K562 (cell line): ENCODE measurements around the gene JMJD1C. TPM values are rescaled to one million over a fixed set of nuclear protein-coding genes. Genes with fewer than 3 reads are reported as not detected.

Source experiments
- CAMTA2 ChIP-seq: fragments of 250-450 bp; sonication (Bioruptor Pico); conservative IDR thresholded peaks from 2 replicates; pipeline ENCODE4 v1.5.1; 2022
- JUND ChIP-seq, 2 experiments: IDR thresholded peaks; 2 replicates in 1 of 2; 3 replicates in 1 of 2; pipeline ENCODE4 v1.6.1; 2011; ENCODE audit warnings: borderline replicate concordance in 2 of 2, low read depth in 2 of 2, low read length in 2 of 2, improper control_type of control experiment in 1 of 2, missing biosample characterization in 1 of 2, missing genetic modification characterization in 1 of 2, missing genetic modification reagents in 1 of 2
- NR1H2 ChIP-seq: sonication (generic); formaldehyde crosslinking; IDR thresholded peaks from 2 replicates; pipeline ENCODE4 v1.4.0; 2020; ENCODE audit warnings: mild to moderate bottlenecking, missing genetic modification reagents
- NUFIP1 ChIP-seq: fragments of 450-650 bp; IDR thresholded peaks from 2 replicates; pipeline ENCODE4 v1.6.1; 2018; ENCODE audit not compliant: partially characterized antibody
- POLR2B ChIP-seq: fragments of 450-650 bp; IDR thresholded peaks from 2 replicates; pipeline ENCODE4 v1.6.1; 2018; ENCODE audit warnings: low read depth; ENCODE audit not compliant: partially characterized antibody
- POU5F1 ChIP-seq: fragments of 150-350 bp; IDR thresholded peaks from 2 replicates; pipeline ENCODE4 v1.6.1; 2014; ENCODE audit warnings: borderline replicate concordance, low read length, low read depth, mild to moderate bottlenecking; ENCODE audit not compliant: partially characterized antibody
- RBM15 ChIP-seq: fragments of 200-400 bp; formaldehyde crosslinking; IDR thresholded peaks from 2 replicates; pipeline ENCODE4 v1.6.1; 2018; ENCODE audit warnings: mild to moderate bottlenecking, low read length, moderate library complexity; ENCODE audit not compliant: insufficient read depth
- SNRNP70 ChIP-seq: fragments of 200-400 bp; formaldehyde crosslinking; optimal IDR thresholded peaks from 2 replicates; pipeline ENCODE3; 2017; ENCODE audit warnings: low read depth, low read length
- ZC3H8 ChIP-seq: fragments of 450-650 bp; IDR thresholded peaks from 2 replicates; pipeline ENCODE4 v1.6.1; 2017
- ZNF584 ChIP-seq: fragments of 200-800 bp; sonication (Bioruptor generic); IDR thresholded peaks from 2 replicates; pipeline ENCODE4 v1.6.1; 2016; ENCODE audit warnings: low read depth, mild to moderate bottlenecking, missing genetic modification characterization, missing compliant biosample characterization
- polyA plus RNA-seq, 8 experiments: library from polyadenylated mRNA; depleted of rRNA in 4 of 8; stranded (reverse) in 5 of 8; unstranded in 3 of 8; fragments of >200 nt; fragmentation: Nextera tagmentation in 2 of 8; fragmentation: Illumina TruSeq in 1 of 8; extraction: Ambion mirVana in 2 of 8; extraction: Trizol in 1 of 8; gene quantifications; 2 replicates each; pipeline versions ENCODE4 v1.2.1 to v1.2.3, GENCODE V29; 2011 to 2014; ENCODE audit warnings: inconsistent platforms in 1 of 8, missing spikeins in 1 of 8
- total RNA-seq, 7 experiments: library from RNA; depleted of rRNA in 6 of 7; stranded (reverse); fragments of >200 nt in 6 of 7; fragmentation: Illumina TruSeq in 2 of 7; extraction: Trizol in 2 of 7; gene quantifications; 2 replicates each; pipeline versions ENCODE4 v1.2.1 to v1.2.3, GENCODE V29; 2011 to 2021; ENCODE audit warnings: low replicate concordance in 1 of 7
- TF ChIP-seq, protein P1 (sequence below), 2 experiments: fragments of 450-650 bp; conservative IDR thresholded peaks; 2 replicates each; pipeline ENCODE4 v1.6.1; 2017; ENCODE audit warnings: mild to moderate bottlenecking in 2 of 2, moderate library complexity in 2 of 2
- TF ChIP-seq, protein P2 (sequence below): fragments of 250-450 bp; sonication (Bioruptor Pico); IDR thresholded peaks from 2 replicates; pipeline ENCODE4 v1.5.0; 2020; ENCODE audit warnings: mild to moderate bottlenecking, borderline replicate concordance
- TF ChIP-seq, protein P3 (sequence below): fragments of 450-650 bp; IDR thresholded peaks from 2 replicates; pipeline ENCODE4 v1.6.1; 2016; ENCODE audit warnings: antibody characterized with exemption
- TF ChIP-seq, protein P4 (sequence below): fragments of 450-650 bp; IDR thresholded peaks from 2 replicates; pipeline ENCODE4 v1.6.1; 2017; ENCODE audit warnings: mild to moderate bottlenecking, moderate library complexity
- TF ChIP-seq, protein P5 (sequence below), 2 experiments: fragments of 450-650 bp; IDR thresholded peaks; 2 replicates each; pipeline ENCODE4 v1.6.1; 2018; ENCODE audit warnings: mild to moderate bottlenecking in 2 of 2, low read depth in 1 of 2; ENCODE audit not compliant: partially characterized antibody in 2 of 2

The JMJD1C gene
- total and polyA plus RNA-seq, 9 of the 15 experiments (the other 6 are each of a cell fraction or from before 2014, with no cell fraction given), result 25.3 to 68.0 (median 47.2) TPM

DNA sequence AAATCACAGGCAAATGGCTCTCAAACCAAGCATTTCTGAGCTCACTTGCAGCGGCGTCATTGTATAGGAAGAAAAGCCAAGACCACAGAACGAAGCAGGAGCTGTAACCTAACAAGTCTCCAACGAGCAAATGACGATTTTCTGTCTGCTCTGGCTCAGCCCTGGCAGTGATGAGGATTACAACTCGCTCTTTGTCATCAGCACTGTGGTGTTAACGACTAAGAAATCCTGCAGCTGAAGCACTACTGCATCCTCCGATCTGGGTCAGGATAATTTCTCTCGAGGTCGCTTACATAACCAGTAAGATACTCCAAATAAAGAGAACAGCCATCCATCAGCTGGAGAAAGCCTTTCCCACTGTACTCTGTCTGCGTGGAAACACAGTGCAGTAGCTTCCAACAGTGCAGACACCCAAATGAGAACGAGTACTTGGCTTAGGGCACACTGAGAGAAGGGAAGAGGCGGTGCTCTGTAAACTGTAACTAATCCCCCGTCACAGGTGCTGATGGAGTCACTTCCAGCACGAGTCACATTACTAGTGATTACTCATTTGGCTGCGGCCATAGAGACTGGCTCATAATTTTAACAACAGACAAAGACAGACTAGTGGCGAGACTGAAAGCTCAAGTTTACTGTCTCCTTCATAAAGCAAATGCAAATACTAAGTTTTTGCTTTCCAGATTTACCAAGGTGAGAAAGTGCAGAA, 196.8 kb downstream of the JMJD1C start (continued):
- TF ChIP-seq, protein P1, sequence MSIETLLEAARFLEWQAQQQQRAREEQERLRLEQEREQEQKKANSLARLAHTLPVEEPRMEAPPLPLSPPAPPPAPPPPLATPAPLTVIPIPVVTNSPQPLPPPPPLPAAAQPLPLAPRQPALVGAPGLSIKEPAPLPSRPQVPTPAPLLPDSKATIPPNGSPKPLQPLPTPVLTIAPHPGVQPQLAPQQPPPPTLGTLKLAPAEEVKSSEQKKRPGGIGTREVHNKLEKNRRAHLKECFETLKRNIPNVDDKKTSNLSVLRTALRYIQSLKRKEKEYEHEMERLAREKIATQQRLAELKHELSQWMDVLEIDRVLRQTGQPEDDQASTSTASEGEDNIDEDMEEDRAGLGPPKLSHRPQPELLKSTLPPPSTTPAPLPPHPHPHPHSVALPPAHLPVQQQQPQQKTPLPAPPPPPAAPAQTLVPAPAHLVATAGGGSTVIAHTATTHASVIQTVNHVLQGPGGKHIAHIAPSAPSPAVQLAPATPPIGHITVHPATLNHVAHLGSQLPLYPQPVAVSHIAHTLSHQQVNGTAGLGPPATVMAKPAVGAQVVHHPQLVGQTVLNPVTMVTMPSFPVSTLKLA (conservative IDR thresholded peaks at IDR 0.05), result peak; percentile 61 to 86; a peak in 3 of 4 replicates
- no peak for TF ChIP-seq SNRNP70
- TF ChIP-seq, protein P2, sequence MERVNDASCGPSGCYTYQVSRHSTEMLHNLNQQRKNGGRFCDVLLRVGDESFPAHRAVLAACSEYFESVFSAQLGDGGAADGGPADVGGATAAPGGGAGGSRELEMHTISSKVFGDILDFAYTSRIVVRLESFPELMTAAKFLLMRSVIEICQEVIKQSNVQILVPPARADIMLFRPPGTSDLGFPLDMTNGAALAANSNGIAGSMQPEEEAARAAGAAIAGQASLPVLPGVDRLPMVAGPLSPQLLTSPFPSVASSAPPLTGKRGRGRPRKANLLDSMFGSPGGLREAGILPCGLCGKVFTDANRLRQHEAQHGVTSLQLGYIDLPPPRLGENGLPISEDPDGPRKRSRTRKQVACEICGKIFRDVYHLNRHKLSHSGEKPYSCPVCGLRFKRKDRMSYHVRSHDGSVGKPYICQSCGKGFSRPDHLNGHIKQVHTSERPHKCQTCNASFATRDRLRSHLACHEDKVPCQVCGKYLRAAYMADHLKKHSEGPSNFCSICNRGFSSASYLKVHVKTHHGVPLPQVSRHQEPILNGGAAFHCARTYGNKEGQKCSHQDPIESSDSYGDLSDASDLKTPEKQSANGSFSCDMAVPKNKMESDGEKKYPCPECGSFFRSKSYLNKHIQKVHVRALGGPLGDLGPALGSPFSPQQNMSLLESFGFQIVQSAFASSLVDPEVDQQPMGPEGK (CRISPR knock-in tag), result no peak
- TF ChIP-seq, protein P3, sequence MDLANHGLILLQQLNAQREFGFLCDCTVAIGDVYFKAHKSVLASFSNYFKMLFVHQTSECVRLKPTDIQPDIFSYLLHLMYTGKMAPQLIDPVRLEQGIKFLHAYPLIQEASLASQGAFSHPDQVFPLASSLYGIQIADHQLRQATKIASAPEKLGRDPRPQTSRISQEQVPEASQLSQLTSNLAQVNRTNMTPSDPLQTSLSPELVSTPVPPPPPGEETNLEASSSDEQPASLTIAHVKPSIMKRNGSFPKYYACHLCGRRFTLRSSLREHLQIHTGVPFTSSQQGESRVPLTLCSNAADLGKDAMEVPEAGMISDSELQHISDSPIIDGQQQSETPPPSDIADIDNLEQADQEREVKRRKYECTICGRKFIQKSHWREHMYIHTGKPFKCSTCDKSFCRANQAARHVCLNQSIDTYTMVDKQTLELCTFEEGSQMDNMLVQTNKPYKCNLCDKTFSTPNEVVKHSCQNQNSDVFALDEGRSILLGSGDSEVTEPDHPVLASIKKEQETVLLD, result peak; percentile 84; the same call in 1 of the 2 replicates
- peak; percentile 78; the same call in 1 of the 2 replicates for TF ChIP-seq ZNF584 (CRISPR knock-in tag)
- TF ChIP-seq NR1H2, result peak; percentile 95; the same call in 1 of the 2 replicates
- TF ChIP-seq, protein P4, sequence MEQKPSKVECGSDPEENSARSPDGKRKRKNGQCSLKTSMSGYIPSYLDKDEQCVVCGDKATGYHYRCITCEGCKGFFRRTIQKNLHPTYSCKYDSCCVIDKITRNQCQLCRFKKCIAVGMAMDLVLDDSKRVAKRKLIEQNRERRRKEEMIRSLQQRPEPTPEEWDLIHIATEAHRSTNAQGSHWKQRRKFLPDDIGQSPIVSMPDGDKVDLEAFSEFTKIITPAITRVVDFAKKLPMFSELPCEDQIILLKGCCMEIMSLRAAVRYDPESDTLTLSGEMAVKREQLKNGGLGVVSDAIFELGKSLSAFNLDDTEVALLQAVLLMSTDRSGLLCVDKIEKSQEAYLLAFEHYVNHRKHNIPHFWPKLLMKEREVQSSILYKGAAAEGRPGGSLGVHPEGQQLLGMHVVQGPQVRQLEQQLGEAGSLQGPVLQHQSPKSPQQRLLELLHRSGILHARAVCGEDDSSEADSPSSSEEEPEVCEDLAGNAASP, result no peak
- no peak for TF ChIP-seq CAMTA2 (CRISPR knock-in tag)
- no peak for TF ChIP-seq RBM15
- peak; percentile 80; the same call in 1 of the 2 replicates for TF ChIP-seq ZC3H8
- no peak for TF ChIP-seq NUFIP1
- peak; percentile 95 for TF ChIP-seq JUND (IDR thresholded peaks at IDR 0.05; ENCODE audit: borderline replicate concordance, low read depth, low read length)
- peak; percentile 95; the same call in 2 of the 3 replicates for TF ChIP-seq JUND (tag; IDR thresholded peaks at IDR 0.05; ENCODE audit: borderline replicate concordance, low read depth, low read length)
- no peak for TF ChIP-seq POU5F1
- TF ChIP-seq POLR2B, result peak; percentile 98
- TF ChIP-seq, protein P5, sequence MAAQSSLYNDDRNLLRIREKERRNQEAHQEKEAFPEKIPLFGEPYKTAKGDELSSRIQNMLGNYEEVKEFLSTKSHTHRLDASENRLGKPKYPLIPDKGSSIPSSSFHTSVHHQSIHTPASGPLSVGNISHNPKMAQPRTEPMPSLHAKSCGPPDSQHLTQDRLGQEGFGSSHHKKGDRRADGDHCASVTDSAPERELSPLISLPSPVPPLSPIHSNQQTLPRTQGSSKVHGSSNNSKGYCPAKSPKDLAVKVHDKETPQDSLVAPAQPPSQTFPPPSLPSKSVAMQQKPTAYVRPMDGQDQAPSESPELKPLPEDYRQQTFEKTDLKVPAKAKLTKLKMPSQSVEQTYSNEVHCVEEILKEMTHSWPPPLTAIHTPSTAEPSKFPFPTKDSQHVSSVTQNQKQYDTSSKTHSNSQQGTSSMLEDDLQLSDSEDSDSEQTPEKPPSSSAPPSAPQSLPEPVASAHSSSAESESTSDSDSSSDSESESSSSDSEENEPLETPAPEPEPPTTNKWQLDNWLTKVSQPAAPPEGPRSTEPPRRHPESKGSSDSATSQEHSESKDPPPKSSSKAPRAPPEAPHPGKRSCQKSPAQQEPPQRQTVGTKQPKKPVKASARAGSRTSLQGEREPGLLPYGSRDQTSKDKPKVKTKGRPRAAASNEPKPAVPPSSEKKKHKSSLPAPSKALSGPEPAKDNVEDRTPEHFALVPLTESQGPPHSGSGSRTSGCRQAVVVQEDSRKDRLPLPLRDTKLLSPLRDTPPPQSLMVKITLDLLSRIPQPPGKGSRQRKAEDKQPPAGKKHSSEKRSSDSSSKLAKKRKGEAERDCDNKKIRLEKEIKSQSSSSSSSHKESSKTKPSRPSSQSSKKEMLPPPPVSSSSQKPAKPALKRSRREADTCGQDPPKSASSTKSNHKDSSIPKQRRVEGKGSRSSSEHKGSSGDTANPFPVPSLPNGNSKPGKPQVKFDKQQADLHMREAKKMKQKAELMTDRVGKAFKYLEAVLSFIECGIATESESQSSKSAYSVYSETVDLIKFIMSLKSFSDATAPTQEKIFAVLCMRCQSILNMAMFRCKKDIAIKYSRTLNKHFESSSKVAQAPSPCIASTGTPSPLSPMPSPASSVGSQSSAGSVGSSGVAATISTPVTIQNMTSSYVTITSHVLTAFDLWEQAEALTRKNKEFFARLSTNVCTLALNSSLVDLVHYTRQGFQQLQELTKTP (IDR thresholded peaks at IDR 0.05; ENCODE audit: low read depth in 1 of 2, partially characterized antibody in 2 of 2), result peak; percentile 88 to 98
